ENCODE data around the gene HDGFL2.

DNA sequence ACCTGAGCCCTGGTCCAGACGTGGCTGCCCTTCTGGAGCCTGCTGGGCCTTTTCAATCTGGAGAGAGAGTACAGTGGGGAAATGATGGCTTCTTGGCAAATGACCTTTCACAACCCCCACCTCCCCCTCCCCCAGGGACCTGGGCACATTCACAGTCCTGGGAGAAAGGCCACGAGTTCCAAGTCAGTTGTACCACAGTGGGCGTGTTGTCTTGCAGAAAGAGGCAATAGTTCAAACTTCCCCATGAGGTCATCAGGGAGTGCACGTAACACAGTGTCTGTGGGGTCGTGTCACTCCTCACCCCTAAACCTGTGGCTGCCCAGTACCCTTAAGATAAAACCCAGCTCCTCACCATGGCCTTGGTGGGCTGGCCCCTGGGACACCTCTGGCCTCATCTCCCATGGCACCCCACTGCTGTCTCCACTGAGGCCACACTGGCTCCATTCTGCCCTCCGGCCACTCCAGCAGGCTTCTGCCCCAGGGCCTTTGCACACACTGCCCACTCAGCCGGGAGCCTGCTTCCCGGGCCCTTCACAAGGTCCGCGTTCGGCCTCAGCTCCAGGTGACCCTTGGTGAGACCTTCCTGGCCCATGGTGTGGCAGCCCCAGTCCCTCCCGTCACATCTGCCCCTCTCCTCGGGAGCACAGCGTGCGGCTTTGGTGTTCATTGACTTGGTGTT lies 32.9 kb downstream of the HDGFL2 start:
- TF ChIP-seq CTCF (IDR thresholded peaks at IDR 0.05; ENCODE audit: low read depth, low read length, poor library complexity, severe bottlenecking) (no peak), EZH2phosphoT487 (IDR thresholded peaks at IDR 0.05; ENCODE audit: borderline replicate concordance, low read length) (no peak)

Measured in DOHH2 (cell line).